PC-3 (cell line): Measurements from ENCODE around the gene PLK3. TPM values are rescaled to one million over a fixed set of nuclear protein-coding genes. Genes with fewer than 3 reads are reported as not detected.
"Not testable (repeated sequence)": the region's sequence is repeated elsewhere in the genome, so short reads cannot be mapped to it uniquely, and the experiment has no call there.

Experiments
- ATAC-seq: fragments of 200-7000 bp; cut with Tn5 transposase; 2 replicates; pipeline ENCODE4 v1.9.1; 2020; ENCODE audit warnings: mild to moderate bottlenecking, moderate library complexity
- BruUV-seq: library from RNA; stranded (reverse); fragments of 400-500 nt; replicated peaks from 2 replicates; lab custom pipeline; 2021; lab: Mats Ljungman, UMichigan
- CTCF ChIA-PET: fragments of 300-600 bp; sonication (Branson Sonifier 250); formaldehyde crosslinking; loops from one replicate; lab custom pipeline; 2022; ENCODE audit warnings: antibody characterized with exemption; lab: Charles Lee
- POLR2A ChIA-PET: fragments of 300-600 bp; sonication (Branson Sonifier 250); formaldehyde crosslinking; loops from one replicate; lab custom pipeline; 2022; ENCODE audit warnings: antibody characterized with exemption; ENCODE audit not compliant: unreplicated experiment; lab: Charles Lee
- DNase-seq: peaks from one replicate; pipeline ENCODE4 v3.0.0-alpha.2; 2015
- H2AFZ ChIP-seq: fragments of 300-600 bp; sonication (generic); 2 replicates; pipeline ENCODE4 v1.6.0; 2016; ENCODE audit warnings: antibody characterized with exemption, low read length
- H3F3A ChIP-seq: fragments of 300-600 bp; sonication (generic); one replicate; pipeline ENCODE4 v1.6.0; 2017; ENCODE audit warnings: antibody characterized with exemption, low read length, control low read depth, mild to moderate bottlenecking; ENCODE audit not compliant: unreplicated experiment
- H3K27ac ChIP-seq: fragments of 300-600 bp; sonication (generic); 2 replicates; pipeline ENCODE4 v1.5.1; 2016; ENCODE audit warnings: mild to moderate bottlenecking, low read length
- H3K27me3 ChIP-seq: fragments of 300-600 bp; sonication (generic); 2 replicates; pipeline ENCODE4 v1.6.1; 2016; ENCODE audit warnings: low read length, mixed read lengths
- H3K36me3 ChIP-seq: fragments of 300-600 bp; sonication (generic); 2 replicates; pipeline ENCODE4 v1.6.1; 2016; ENCODE audit warnings: low read depth, mixed run types, low read length, mixed read lengths
- H3K4me1 ChIP-seq: fragments of 300-600 bp; sonication (generic); 2 replicates; pipeline ENCODE4 v1.5.1; 2016; ENCODE audit warnings: low read length; ENCODE audit not compliant: insufficient read depth
- H3K4me2 ChIP-seq: fragments of 300-600 bp; sonication (generic); 2 replicates; pipeline ENCODE4 v1.6.0; 2016; ENCODE audit warnings: low read length
- H3K4me3 ChIP-seq: fragments of 300-600 bp; sonication (generic); 2 replicates; pipeline ENCODE4 v1.5.1; 2016; ENCODE audit warnings: mild to moderate bottlenecking, low read length, mixed read lengths
- H3K79me2 ChIP-seq: fragments of 300-600 bp; sonication (generic); 2 replicates; pipeline ENCODE4 v1.6.1; 2017; ENCODE audit warnings: low read length, mixed read lengths
- H3K9ac ChIP-seq: fragments of 300-600 bp; sonication (generic); 2 replicates; pipeline ENCODE4 v1.6.0; 2016; ENCODE audit warnings: mild to moderate bottlenecking, low read length
- H3K9me2 ChIP-seq: fragments of 300-600 bp; sonication (generic); replicated peaks from 2 replicates; pipeline ENCODE4 v1.6.1; 2016; ENCODE audit warnings: mixed run types, low read length, mixed read lengths
- H3K9me3 ChIP-seq: fragments of 300-600 bp; sonication (generic); 2 replicates; pipeline ENCODE4 v1.6.1; 2016; ENCODE audit warnings: low read length, mixed read lengths
- H4K20me1 ChIP-seq: fragments of 300-600 bp; sonication (generic); 2 replicates; pipeline ENCODE4 v1.6.1; 2016; ENCODE audit warnings: low read length, mixed read lengths
- EZH2 ChIP-seq: fragments of 300-600 bp; sonication (generic); IDR thresholded peaks from one replicate; pipeline ENCODE4 v1.6.1; 2017; ENCODE audit warnings: antibody characterized with exemption, mild to moderate bottlenecking, low read length; ENCODE audit not compliant: unreplicated experiment
- EZH2phosphoT487 ChIP-seq: fragments of 300-600 bp; sonication (generic); IDR thresholded peaks from 2 replicates; pipeline ENCODE4 v1.6.1; 2018; ENCODE audit warnings: mild to moderate bottlenecking, antibody characterized with exemption, low read length, borderline replicate concordance
- intact Hi-C: fragments of 100-400 bp; cut with micrococcal nuclease; formaldehyde crosslinking; loops from 2 replicates; pipeline ENCODE4 v1.9.0; 2023
- total RNA-seq: library from RNA; depleted of rRNA; stranded (reverse); fragments of >200 nt; gene quantifications from 2 replicates; pipeline ENCODE4 v1.2.3, GENCODE V29; 2014
- TF ChIP-seq, protein P1 (sequence below): fragments of 300-600 bp; sonication (generic); conservative IDR thresholded peaks from 2 replicates; pipeline ENCODE4 v1.5.1; 2017; ENCODE audit warnings: antibody characterized with exemption, low read depth, mild to moderate bottlenecking, low read length

The PLK3 gene
- total RNA-seq, 1 experiment from 2014 or later = 44.0 TPM

DNA sequence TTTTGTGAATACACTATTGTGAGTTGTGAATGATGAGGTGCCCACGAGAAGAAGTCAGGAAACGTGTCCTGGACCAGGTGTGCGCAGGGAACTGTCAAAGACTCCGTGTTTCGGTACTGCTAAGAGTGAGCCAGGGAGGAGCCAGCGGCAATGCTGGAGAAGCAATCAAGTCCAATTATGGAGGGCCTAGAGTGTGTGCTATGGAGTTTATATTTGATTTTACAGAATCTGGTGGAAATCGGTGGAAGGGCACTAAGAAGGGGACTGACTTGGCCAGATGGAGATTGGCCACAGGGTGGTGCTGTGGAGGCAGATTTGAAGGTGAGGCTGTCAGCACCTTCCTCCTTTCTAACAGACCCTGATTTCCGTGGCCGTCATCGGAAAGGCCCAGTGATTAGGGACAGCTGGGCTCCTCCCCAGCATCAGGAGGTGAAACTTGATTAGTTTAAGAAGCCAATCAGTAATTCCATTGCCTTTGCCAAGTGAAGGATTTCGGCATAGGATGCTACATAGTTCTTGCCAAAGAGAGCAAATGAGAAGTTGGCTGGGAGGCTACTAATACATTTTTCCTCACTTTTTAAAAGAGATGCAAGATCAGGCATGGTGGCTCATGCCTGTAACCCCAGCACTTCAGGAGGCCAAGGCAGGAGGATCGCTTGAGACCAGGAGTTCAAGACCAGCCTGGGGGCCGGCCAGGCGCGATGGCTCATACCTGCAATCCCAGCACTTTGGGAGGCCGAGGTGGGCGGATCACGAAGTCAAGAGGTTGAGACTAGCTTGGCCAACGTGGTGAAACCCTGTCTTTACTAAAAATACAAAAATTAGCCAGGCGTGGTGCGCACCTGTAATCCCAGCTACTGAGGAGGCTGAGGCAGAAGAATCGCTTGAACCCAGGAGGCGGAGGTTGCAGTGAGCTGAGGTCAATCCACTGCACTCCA lies 35.8 kb downstream of the PLK3 start:
- no peaks in the 10 kb centered on the region for H3F3A ChIP-seq
- no peaks in the 10 kb centered on the region for H3K9me3 ChIP-seq
- H3K4me1 ChIP-seq = no peaks in the 10 kb centered on the region
- intact Hi-C loops = loop anchor here (1.0 to 10.0 kb wide), 4 partner anchors 44 to 464 kb away; partner anchors contain the start of gene UROD
- no peaks in the 10 kb centered on the region for H3K79me2 ChIP-seq
- H3K4me3 ChIP-seq = no peak overlapping the region
- CTCF ChIA-PET = interaction anchor here (0.6 kb wide), 1 partner anchor 646 kb away, joined by 5 read pairs; no protein-coding TSS in a partner anchor
- no TSS peak for BruUV-seq
- ATAC-seq = peak; percentile 93
- H4K20me1 ChIP-seq = no peaks in the 10 kb centered on the region
- H3K27me3 ChIP-seq = no peaks in the 10 kb centered on the region
- no peak overlapping the region for H3K27ac ChIP-seq
- no peaks in the 10 kb centered on the region for H3K36me3 ChIP-seq
- TF ChIP-seq EZH2 = no peak
- TF ChIP-seq, protein P1, sequence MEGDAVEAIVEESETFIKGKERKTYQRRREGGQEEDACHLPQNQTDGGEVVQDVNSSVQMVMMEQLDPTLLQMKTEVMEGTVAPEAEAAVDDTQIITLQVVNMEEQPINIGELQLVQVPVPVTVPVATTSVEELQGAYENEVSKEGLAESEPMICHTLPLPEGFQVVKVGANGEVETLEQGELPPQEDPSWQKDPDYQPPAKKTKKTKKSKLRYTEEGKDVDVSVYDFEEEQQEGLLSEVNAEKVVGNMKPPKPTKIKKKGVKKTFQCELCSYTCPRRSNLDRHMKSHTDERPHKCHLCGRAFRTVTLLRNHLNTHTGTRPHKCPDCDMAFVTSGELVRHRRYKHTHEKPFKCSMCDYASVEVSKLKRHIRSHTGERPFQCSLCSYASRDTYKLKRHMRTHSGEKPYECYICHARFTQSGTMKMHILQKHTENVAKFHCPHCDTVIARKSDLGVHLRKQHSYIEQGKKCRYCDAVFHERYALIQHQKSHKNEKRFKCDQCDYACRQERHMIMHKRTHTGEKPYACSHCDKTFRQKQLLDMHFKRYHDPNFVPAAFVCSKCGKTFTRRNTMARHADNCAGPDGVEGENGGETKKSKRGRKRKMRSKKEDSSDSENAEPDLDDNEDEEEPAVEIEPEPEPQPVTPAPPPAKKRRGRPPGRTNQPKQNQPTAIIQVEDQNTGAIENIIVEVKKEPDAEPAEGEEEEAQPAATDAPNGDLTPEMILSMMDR = peak; percentile 91
- H2AFZ ChIP-seq = peak overlapping the region; percentile 49
- peak; percentile 85 for DNase-seq
- H3K9ac ChIP-seq = no peak overlapping the region
- H3K9me2 ChIP-seq = no peaks in the 10 kb centered on the region
- POLR2A ChIA-PET = no interaction called here
- H3K4me2 ChIP-seq = no peak overlapping the region

GRCh38 chr1:44838294-44838693 lies 38.1 kb downstream of the PLK3 start:
- H3F3A ChIP-seq, H3K36me3 ChIP-seq, H4K20me1 ChIP-seq, H3K4me2 ChIP-seq, ATAC-seq, H3K9ac ChIP-seq, H3K27ac ChIP-seq, H3K9me2 ChIP-seq, CTCF ChIA-PET, BruUV-seq, H3K4me1 ChIP-seq, H2AFZ ChIP-seq, DNase-seq, H3K9me3 ChIP-seq, H3K27me3 ChIP-seq, H3K79me2 ChIP-seq, POLR2A ChIA-PET, H3K4me3 ChIP-seq: not testable (repeated sequence)
- intact Hi-C loops = loop anchor here (5.0 to 10.0 kb wide), 2 partner anchors 46 to 87 kb away; no protein-coding TSS in a partner anchor

- CTCF ChIA-PET = no interaction called here
- no TSS peak for BruUV-seq
- Histone ChIP-seq H3K79me2 (no peaks in the 10 kb centered on the region), H3K27me3 (no peaks in the 10 kb centered on the region), H3K9me3 (no peaks in the 10 kb centered on the region), H3K9ac (no peak overlapping the region), H3K27ac (no peak overlapping the region), H3F3A (no peaks in the 10 kb centered on the region), H3K4me2 (no peak overlapping the region), H3K9me2 (no peaks in the 10 kb centered on the region), H3K4me1 (no peaks in the 10 kb centered on the region), H3K36me3 (no peaks in the 10 kb centered on the region), H2AFZ (no peak overlapping the region), H3K4me3 (no peak overlapping the region), H4K20me1 (no peaks in the 10 kb centered on the region)
- POLR2A ChIA-PET = no interaction called here
- DNase-seq = no peak
- intact Hi-C loops = loop anchor here (5.0 to 10.0 kb wide), 2 partner anchors 47 to 85 kb away; no protein-coding TSS in a partner anchor
- TF ChIP-seq, protein P1 = no peak
- TF ChIP-seq EZH2phosphoT487 (no peak), EZH2 (no peak)
- ATAC-seq = no peak
These were observed 39.4 kb downstream of the PLK3 start for GRCh38 chr1:44839576-44839975.
